ENCODE measurements around the gene TMEM223.
A peak's percentile ranks its signal among the peaks of the same experiment; 100 is the strongest.
"Not testable (repeated sequence)": the region's sequence is repeated elsewhere in the genome, so short reads cannot be mapped to it uniquely, and the experiment has no call there.

Gene TMEM223

DNA sequence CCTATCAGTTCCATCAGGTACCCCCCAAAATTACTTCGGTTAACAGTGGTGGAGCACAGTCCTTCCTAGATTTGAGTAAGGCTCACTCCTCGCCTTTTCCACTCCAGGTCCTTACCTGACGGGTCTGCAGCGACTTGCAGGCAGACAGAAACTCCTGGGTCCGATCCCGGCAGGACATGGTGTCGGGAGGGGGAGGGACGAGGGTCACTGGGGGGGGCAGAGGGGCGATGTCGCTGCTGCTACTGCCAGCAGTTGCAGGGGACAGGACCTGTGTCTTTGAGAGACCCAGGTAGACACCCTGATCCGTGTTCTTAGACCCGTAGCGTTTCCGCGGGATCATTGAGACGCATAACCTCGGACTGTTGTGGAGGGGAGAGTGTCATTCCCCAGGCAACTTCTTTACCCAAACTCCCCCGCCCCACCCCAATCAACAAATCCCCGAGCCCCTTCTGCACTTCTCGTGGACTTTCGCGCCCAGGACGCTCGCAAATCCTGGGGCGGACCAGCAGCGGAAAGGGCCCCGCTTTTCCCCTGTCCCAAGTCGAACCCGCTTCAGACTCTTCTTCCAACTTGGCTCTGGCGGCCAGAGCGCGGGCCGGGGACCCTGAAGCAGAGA lies 39.2 kb upstream of the TMEM223 start:
- H2AK5ac ChIP-seq (ENCODE audit: low read length, severe bottlenecking) = no peak overlapping the region
- H4K91ac ChIP-seq (ENCODE audit: low read length) = no peak overlapping the region
- peak overlapping the region; percentile 77 for H2BK120ac ChIP-seq (ENCODE audit: low read depth, low read length)
- H3K4me3 ChIP-seq (ENCODE audit: insufficient read depth in 1 of 2, low read depth in 1 of 2, low read length in 2 of 2) = peak overlapping the region; percentile 68 to 98
- H2BK12ac ChIP-seq (ENCODE audit: low read length in 2 of 2) = peak overlapping the region in 1 of 2 experiments; percentile 17
- H3K79me1 ChIP-seq (replicated peaks; ENCODE audit: low read length, poor library complexity, severe bottlenecking) = peaks cover 19% of the 10 kb centered on the region
- no peak for DNase-seq
- H2AFZ ChIP-seq (ENCODE audit: low read depth, low read length) = no peak overlapping the region
- H3K9me3 ChIP-seq (ENCODE audit: control insufficient read depth, low read length) = no peaks in the 10 kb centered on the region
- H3K18ac ChIP-seq (ENCODE audit: low read depth in 1 of 2, low read length in 2 of 2) = peak overlapping the region; percentile 69 to 71
- H3K9ac ChIP-seq (ENCODE audit: low read length) = peak overlapping the region; percentile 98
- peaks cover 17% of the 10 kb centered on the region for H3K4me1 ChIP-seq (ENCODE audit: control insufficient read depth, insufficient read depth, low read depth, low read length)
- H3K27me3 ChIP-seq (ENCODE audit: control insufficient read depth in 1 of 2, insufficient read depth in 1 of 2, low read length in 2 of 2) = no peaks in the 10 kb centered on the region
- H2BK5ac ChIP-seq (ENCODE audit: low read depth, low read length, poor library complexity, severe bottlenecking) = no peak overlapping the region
- H3K4me2 ChIP-seq (ENCODE audit: low read length, poor library complexity, severe bottlenecking) = peak overlapping the region; percentile 91
- peak overlapping the region in 1 of 2 experiments; percentile 87 for H3K23ac ChIP-seq (ENCODE audit: low read length in 2 of 2)
- H3K27ac ChIP-seq (ENCODE audit: low read length, poor library complexity, severe bottlenecking) = peak overlapping the region; percentile 79
- WGBS = 0% methylated on average over 25 of the region's 33 CpGs
- no peak overlapping the region for H4K8ac ChIP-seq (ENCODE audit: low read length)
- H2BK15ac ChIP-seq (ENCODE audit: low read depth, poor library complexity, severe bottlenecking) = no peak overlapping the region
- peaks cover 50 to 52% of the 10 kb centered on the region in 2 experiments for H3K36me3 ChIP-seq (ENCODE audit: control insufficient read depth in 1 of 2, insufficient read depth in 2 of 2, low read depth in 1 of 2, low read length in 2 of 2)
- peak overlapping the region; percentile 19 to 25 for H3K4ac ChIP-seq (ENCODE audit: low read depth in 1 of 2, low read length in 2 of 2)
- H3K14ac ChIP-seq (ENCODE audit: low read length in 2 of 2) = peak overlapping the region in 1 of 2 experiments; percentile 31

GRCh38 chr11:62828130-62828529 lies 36.3 kb upstream of the TMEM223 start:
- H2AFZ ChIP-seq (ENCODE audit: low read depth, low read length); H2BK5ac ChIP-seq (ENCODE audit: low read depth, low read length, poor library complexity, severe bottlenecking); H3K4me3 ChIP-seq (ENCODE audit: insufficient read depth in 1 of 2, low read depth in 1 of 2, low read length in 2 of 2); H3K4ac ChIP-seq (ENCODE audit: low read depth in 1 of 2, low read length in 2 of 2); H3K9ac ChIP-seq (ENCODE audit: low read length); H3K27ac ChIP-seq (ENCODE audit: low read length, poor library complexity, severe bottlenecking); H3K27me3 ChIP-seq (ENCODE audit: control insufficient read depth in 1 of 2, insufficient read depth in 1 of 2, low read length in 2 of 2); H3K23ac ChIP-seq (ENCODE audit: low read length in 2 of 2); H3K4me2 ChIP-seq (ENCODE audit: low read length, poor library complexity, severe bottlenecking); H2AK5ac ChIP-seq (ENCODE audit: low read length, severe bottlenecking); H4K91ac ChIP-seq (ENCODE audit: low read length); H2BK120ac ChIP-seq (ENCODE audit: low read depth, low read length); H3K14ac ChIP-seq (ENCODE audit: low read length in 2 of 2); H4K8ac ChIP-seq (ENCODE audit: low read length); H2BK15ac ChIP-seq (ENCODE audit: low read depth, poor library complexity, severe bottlenecking); H2BK12ac ChIP-seq (ENCODE audit: low read length in 2 of 2); DNase-seq; H3K9me3 ChIP-seq (ENCODE audit: control insufficient read depth, low read length); H3K18ac ChIP-seq (ENCODE audit: low read depth in 1 of 2, low read length in 2 of 2): not testable (repeated sequence)
- Histone ChIP-seq H3K79me1 (replicated peaks; ENCODE audit: low read length, poor library complexity, severe bottlenecking) (peaks cover 21% of the 10 kb centered on the region), H3K4me1 (ENCODE audit: control insufficient read depth, insufficient read depth, low read depth, low read length) (peaks cover 15% of the 10 kb centered on the region), H3K36me3 (ENCODE audit: control insufficient read depth in 1 of 2, insufficient read depth in 2 of 2, low read depth in 1 of 2, low read length in 2 of 2) (peaks cover 53 to 54% of the 10 kb centered on the region in 2 experiments)
- 96% methylated on average over 8 of the region's 8 CpGs for WGBS

GRCh38 chr11:62823677-62824076 lies 31.9 kb upstream of the TMEM223 start:
- Histone ChIP-seq H3K27me3 (ENCODE audit: control insufficient read depth in 1 of 2, insufficient read depth in 1 of 2, low read length in 2 of 2) (no peaks in the 10 kb centered on the region), H3K4me1 (ENCODE audit: control insufficient read depth, insufficient read depth, low read depth, low read length) (peaks cover 2% of the 10 kb centered on the region), H3K23ac (ENCODE audit: low read length in 2 of 2) (no peak overlapping the region), H3K4me2 (ENCODE audit: low read length, poor library complexity, severe bottlenecking) (no peak overlapping the region), H3K79me1 (replicated peaks; ENCODE audit: low read length, poor library complexity, severe bottlenecking) (peaks cover 22% of the 10 kb centered on the region), H2AK5ac (ENCODE audit: low read length, severe bottlenecking) (no peak overlapping the region), H4K91ac (ENCODE audit: low read length) (no peak overlapping the region), H3K36me3 (ENCODE audit: control insufficient read depth in 1 of 2, insufficient read depth in 2 of 2, low read depth in 1 of 2, low read length in 2 of 2) (peaks cover 80 to 87% of the 10 kb centered on the region in 2 experiments), H3K4me3 (ENCODE audit: insufficient read depth in 1 of 2, low read depth in 1 of 2, low read length in 2 of 2) (no peak overlapping the region), H3K14ac (ENCODE audit: low read length in 2 of 2) (no peak overlapping the region), H3K9me3 (ENCODE audit: control insufficient read depth, low read length) (no peaks in the 10 kb centered on the region), H3K18ac (ENCODE audit: low read depth in 1 of 2, low read length in 2 of 2) (no peak overlapping the region), H2BK5ac (ENCODE audit: low read depth, low read length, poor library complexity, severe bottlenecking) (no peak overlapping the region), H3K27ac (ENCODE audit: low read length, poor library complexity, severe bottlenecking) (no peak overlapping the region), H2BK12ac (ENCODE audit: low read length in 2 of 2) (no peak overlapping the region), H3K9ac (ENCODE audit: low read length) (no peak overlapping the region), H2AFZ (ENCODE audit: low read depth, low read length) (no peak overlapping the region), H2BK15ac (ENCODE audit: low read depth, poor library complexity, severe bottlenecking) (no peak overlapping the region), H4K8ac (ENCODE audit: low read length) (no peak overlapping the region), H3K4ac (ENCODE audit: low read depth in 1 of 2, low read length in 2 of 2) (no peak overlapping the region), H2BK120ac (ENCODE audit: low read depth, low read length) (no peak overlapping the region)
- 96% methylated on average over 3 of the region's 3 CpGs for WGBS
- DNase-seq = no peak

DNA sequence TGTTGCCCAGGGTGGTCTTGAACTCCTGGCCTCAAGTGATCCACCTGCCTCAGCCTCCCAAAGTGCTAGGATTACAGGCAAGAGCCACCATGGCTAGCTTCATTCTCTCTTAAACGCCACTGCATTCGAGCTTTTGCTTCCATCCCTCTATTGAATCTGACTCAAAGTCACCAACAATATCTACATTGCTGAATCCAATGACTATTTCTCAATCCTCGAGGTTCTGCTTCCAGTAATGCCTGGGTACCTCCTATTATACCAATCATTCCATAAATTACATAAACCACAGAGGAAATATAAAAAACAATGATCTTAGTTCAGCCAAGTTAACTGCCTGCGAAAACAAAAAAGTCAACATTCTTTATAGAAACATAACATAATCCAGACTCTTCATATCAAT lies 25.3 kb upstream of the TMEM223 start:
- no peak overlapping the region for H3K4me2 ChIP-seq (ENCODE audit: low read length, poor library complexity, severe bottlenecking)
- H3K36me3 ChIP-seq (ENCODE audit: control insufficient read depth in 1 of 2, insufficient read depth in 2 of 2, low read depth in 1 of 2, low read length in 2 of 2) = peaks cover 42 to 86% of the 10 kb centered on the region in 2 experiments
- no peak overlapping the region for H2BK5ac ChIP-seq (ENCODE audit: low read depth, low read length, poor library complexity, severe bottlenecking)
- no peak overlapping the region for H4K91ac ChIP-seq (ENCODE audit: low read length)
- no peak overlapping the region for H3K14ac ChIP-seq (ENCODE audit: low read length in 2 of 2)
- H3K79me1 ChIP-seq (replicated peaks; ENCODE audit: low read length, poor library complexity, severe bottlenecking) = no peaks in the 10 kb centered on the region
- H2AK5ac ChIP-seq (ENCODE audit: low read length, severe bottlenecking) = no peak overlapping the region
- no peak overlapping the region for H3K9ac ChIP-seq (ENCODE audit: low read length)
- no peak overlapping the region for H2AFZ ChIP-seq (ENCODE audit: low read depth, low read length)
- H3K4me3 ChIP-seq (ENCODE audit: insufficient read depth in 1 of 2, low read depth in 1 of 2, low read length in 2 of 2) = no peak overlapping the region
- no peak overlapping the region for H3K27ac ChIP-seq (ENCODE audit: low read length, poor library complexity, severe bottlenecking)
- 98% methylated on average over 4 of the region's 4 CpGs for WGBS
- H3K4me1 ChIP-seq (ENCODE audit: control insufficient read depth, insufficient read depth, low read depth, low read length) = no peaks in the 10 kb centered on the region
- no peak overlapping the region for H2BK12ac ChIP-seq (ENCODE audit: low read length in 2 of 2)
- H3K9me3 ChIP-seq (ENCODE audit: control insufficient read depth, low read length) = no peaks in the 10 kb centered on the region
- H3K18ac ChIP-seq (ENCODE audit: low read depth in 1 of 2, low read length in 2 of 2) = no peak overlapping the region
- no peaks in the 10 kb centered on the region for H3K27me3 ChIP-seq (ENCODE audit: control insufficient read depth in 1 of 2, insufficient read depth in 1 of 2, low read length in 2 of 2)
- no peak for DNase-seq
- H2BK15ac ChIP-seq (ENCODE audit: low read depth, poor library complexity, severe bottlenecking) = no peak overlapping the region
- no peak overlapping the region for H2BK120ac ChIP-seq (ENCODE audit: low read depth, low read length)
- no peak overlapping the region for H3K23ac ChIP-seq (ENCODE audit: low read length in 2 of 2)
- no peak overlapping the region for H4K8ac ChIP-seq (ENCODE audit: low read length)
- H3K4ac ChIP-seq (ENCODE audit: low read depth in 1 of 2, low read length in 2 of 2) = no peak overlapping the region
